GM12878 (cell line): ENCODE measurements around the gene OSBP. TPM values are rescaled to one million over a fixed set of nuclear protein-coding genes. Genes with fewer than 3 reads are reported as not detected.

ENCODE experiments used
- ATAC-seq: fragments of 200-7000 bp; cut with Tn5 transposase; 3 replicates; pipeline ENCODE4 v1.9.1; 2020; ENCODE audit warnings: mild to moderate bottlenecking, moderate library complexity
- BruUV-seq: library from RNA; stranded (reverse); fragments of 400-500 nt; replicated peaks from 2 replicates; lab custom pipeline; 2021; lab: Mats Ljungman, UMichigan
- CTCF ChIA-PET: fragments of 300-600 bp; sonication (Branson Sonifier 250); formaldehyde crosslinking; extraction: SDS; loops from one replicate; lab custom pipeline; 2021; ENCODE audit warnings: inconsistent platforms; lab: Yijun Ruan, JAX
- POLR2A ChIA-PET: fragments of 350-600 bp; formaldehyde crosslinking; extraction: SDS; loops from one replicate; lab custom pipeline; 2021; ENCODE audit warnings: inconsistent platforms; lab: Charles Lee
- RAD21 ChIA-PET: fragments of 300-600 bp; sonication (Branson Sonifier 250); formaldehyde crosslinking; loops from one replicate; lab custom pipeline; 2023; ENCODE audit warnings: antibody characterized with exemption; ENCODE audit not compliant: unreplicated experiment; lab: Charles Lee
- SMC1A ChIA-PET: fragments of 300-600 bp; sonication (Branson Sonifier 250); formaldehyde crosslinking; loops from one replicate; lab custom pipeline; 2023; ENCODE audit not compliant: unreplicated experiment, uncharacterized antibody; lab: Charles Lee
- DNase-seq: peaks from one replicate; pipeline ENCODE4 v3.0.0-alpha.2; 2011; ENCODE audit warnings: low read depth, low spot score
- FAIRE-seq: peaks from 3 replicates; lab custom pipeline; 2011; peaks lifted over from hg19 to GRCh38; lab: Jason Lieb, UNC
- H2AFZ ChIP-seq: 2 replicates; pipeline ENCODE4 v1.6.0; 2011; ENCODE audit warnings: low read depth, low read length, control low read depth; ENCODE audit not compliant: control insufficient read depth
- H3K27ac ChIP-seq: 2 replicates; pipeline ENCODE4 v1.5.1; 2011; ENCODE audit warnings: control low read depth; ENCODE audit not compliant: control insufficient read depth, insufficient read depth
- H3K27me3 ChIP-seq, 2 experiments: replicated peaks in 1 of 2; 2 replicates each; pipeline versions ENCODE4 v1.6.0 to v1.6.1; 2011; ENCODE audit warnings: low read length in 1 of 2; ENCODE audit not compliant: control insufficient read depth in 2 of 2, insufficient read depth in 2 of 2
- H3K36me3 ChIP-seq, 2 experiments: 2 replicates each; pipeline ENCODE4 v1.5.1; 2011; ENCODE audit warnings: low read length in 1 of 2; ENCODE audit not compliant: control insufficient read depth in 2 of 2, insufficient read depth in 2 of 2
- H3K4me1 ChIP-seq: 2 replicates; pipeline ENCODE4 v1.6.1; 2011; ENCODE audit warnings: mild to moderate bottlenecking, low read length, moderate library complexity, mixed read lengths; ENCODE audit not compliant: control insufficient read depth, insufficient read depth
- H3K4me2 ChIP-seq: 2 replicates; pipeline ENCODE4 v1.6.0; 2011; ENCODE audit warnings: control low read depth; ENCODE audit not compliant: control insufficient read depth, insufficient read depth
- H3K4me3 ChIP-seq: fragments of 200-600 bp; sonication (generic); 2 replicates; pipeline ENCODE4 v1.5.1; 2016
- H3K79me2 ChIP-seq: 2 replicates; pipeline ENCODE4 v1.6.0; 2011; ENCODE audit warnings: low read length; ENCODE audit not compliant: control insufficient read depth, insufficient read depth
- H3K9ac ChIP-seq: 2 replicates; pipeline ENCODE4 v1.8.0; 2011; ENCODE audit warnings: low read length, control low read depth, mixed read lengths; ENCODE audit not compliant: control insufficient read depth, insufficient read depth
- H3K9me3 ChIP-seq: replicated peaks from 3 replicates; pipeline ENCODE4 v1.5.1; 2011; ENCODE audit warnings: mild to moderate bottlenecking, low read length; ENCODE audit not compliant: control insufficient read depth, insufficient read depth
- H4K20me1 ChIP-seq: 2 replicates; pipeline ENCODE4 v1.6.0; 2011; ENCODE audit not compliant: control insufficient read depth, insufficient read depth
- HSF1 ChIP-seq: fragments of 150-350 bp; IDR thresholded peaks from 2 replicates; pipeline ENCODE4 v1.6.1; 2014; ENCODE audit warnings: mild to moderate bottlenecking, low read depth, low read length
- IKZF2 ChIP-seq, 2 experiments: fragments of 450-650 bp; IDR thresholded peaks; 2 replicates each; pipeline ENCODE4 v1.6.1; 2017; ENCODE audit warnings: mild to moderate bottlenecking in 2 of 2, moderate library complexity in 2 of 2
- MEF2B ChIP-seq: fragments of 450-650 bp; IDR thresholded peaks from 2 replicates; pipeline ENCODE4 v1.6.1; 2018; ENCODE audit warnings: mild to moderate bottlenecking, moderate library complexity; ENCODE audit not compliant: partially characterized antibody, poor library complexity, severe bottlenecking
- POU2F2 ChIP-seq: IDR thresholded peaks from 3 replicates; pipeline ENCODE4 v1.6.1; 2011; ENCODE audit warnings: low read depth, mild to moderate bottlenecking, low read length, borderline replicate concordance
- TBL1XR1 ChIP-seq: IDR thresholded peaks from 2 replicates; pipeline ENCODE4 v1.6.1; 2012; ENCODE audit warnings: low read depth, low read length, improper control_type of control experiment
- ZBTB33 ChIP-seq: fragments of 450-650 bp; IDR thresholded peaks from 2 replicates; pipeline ENCODE4 v1.6.1; 2017; ENCODE audit warnings: mild to moderate bottlenecking
- ZSCAN29 ChIP-seq: fragments of 450-650 bp; IDR thresholded peaks from 2 replicates; pipeline ENCODE4 v1.6.1; 2017; ENCODE audit warnings: mild to moderate bottlenecking, moderate library complexity
- WGBS: methylation state at CpG from one replicate; pipeline ENCODE4 v1.1.6; 2016; ENCODE audit warnings: low lambda C conversion rate; ENCODE audit not compliant: insufficient replicate concordance, insufficient coverage; ENCODE audit errors: missing lambda C conversion rate; 5-methylcytosine and 5-hydroxymethylcytosine counted together
- in situ Hi-C: fragments of 300-500 bp; cut with MboI; formaldehyde crosslinking; loops from 9 replicates; pipeline ENCODE4 v1.14.3; 2018; ENCODE audit warnings: mixed read lengths
- intact Hi-C: fragments of 100-400 bp; cut with micrococcal nuclease; formaldehyde crosslinking; loops from one replicate; pipeline ENCODE4 v1.14.2; 2022; ENCODE audit not compliant: unreplicated experiment
- polyA plus RNA-seq, 11 experiments: library from polyadenylated mRNA; depleted of rRNA in 4 of 11; unstranded in 6 of 11; stranded (reverse) in 5 of 11; fragments of >200 nt; fragmentation: Nextera tagmentation in 4 of 11; fragmentation: Illumina TruSeq in 1 of 11; extraction: Ambion mirVana in 4 of 11; extraction: Trizol in 1 of 11; gene quantifications; 1 replicate in 1 of 11; 2 replicates in 10 of 11; pipeline versions ENCODE4 v1.2.1 to v1.2.3, GENCODE V29; 2011 to 2016; ENCODE audit warnings: inconsistent platforms in 2 of 11, missing spikeins in 2 of 11, low read depth in 1 of 11
- total RNA-seq, 4 experiments: library from RNA; depleted of rRNA in 3 of 4; stranded (reverse); fragments of >200 nt in 3 of 4; fragmentation: Illumina TruSeq in 1 of 4; extraction: Trizol in 1 of 4; gene quantifications; 2 replicates each; pipeline versions ENCODE4 v1.2.1 to v1.2.3, GENCODE V29; 2013 to 2021

The OSBP gene
- total and polyA plus RNA-seq, 10 of the 15 experiments (the other 5 are each of a cell fraction or from before 2014, with no cell fraction given), result 5.9 to 41.2 (median 21.7) TPM

GRCh38 chr11:59562292-59562691, 53.3 kb downstream of the OSBP start:
- POLR2A ChIA-PET, result interaction anchor here (1.1 to 1.7 kb wide), 2 partner anchors 107 to 388 kb away, joined by 3 to 4 read pairs; partner anchors contain the start of gene PATL1
- no peaks in the 10 kb centered on the region for H3K9me3 ChIP-seq
- no peak overlapping the region for H3K9ac ChIP-seq

More at GRCh38 chr11:59562292-59562691, 53.3 kb downstream of the OSBP start:
- FAIRE-seq (no peak), DNase-seq (no peak), ATAC-seq (no peak)
- no TSS peak for BruUV-seq
- H2AFZ ChIP-seq, result no peak overlapping the region
- no peak overlapping the region for H3K4me2 ChIP-seq
- no peaks in the 10 kb centered on the region for H3K79me2 ChIP-seq
- H4K20me1 ChIP-seq, result no peaks in the 10 kb centered on the region
- intact Hi-C loops (no loop called here), in situ Hi-C loops (no loop called here)
- ChIA-PET CTCF (interaction anchor here (0.8 to 2.9 kb wide), 5 partner anchors 25 to 376 kb away, joined by 3 to 11 read pairs (median 4); partner anchors contain the start of gene OSBP), SMC1A (interaction anchor here (0.5 to 2.1 kb wide), 5 partner anchors 13 to 163 kb away, joined by 3 to 8 read pairs (median 3); no protein-coding TSS in a partner anchor), RAD21 (no interaction called here)
- TF ChIP-seq ZSCAN29 (no peak), TBL1XR1 (no peak), HSF1 (no peak), IKZF2 (IDR thresholded peaks at IDR 0.05) (no peak), ZBTB33 (no peak), MEF2B (no peak), POU2F2 (no peak)
- H3K27ac ChIP-seq, result no peak overlapping the region
- peaks cover 4% of the 10 kb centered on the region; the same call in 1 of the 2 replicates for H3K4me1 ChIP-seq
- no peak overlapping the region for H3K4me3 ChIP-seq
- 52% methylated on average over 3 of the region's 3 CpGs for WGBS
- no peaks in the 10 kb centered on the region for H3K36me3 ChIP-seq
- no peaks in the 10 kb centered on the region for H3K27me3 ChIP-seq
